Fibroblast of lung (primary cell): Measurements from ENCODE around the gene OTOL1.

Source experiments
- CTCF ChIP-seq, 2 donors: IDR thresholded peaks in 1 of 2; conservative IDR thresholded peaks in 1 of 2; 1 replicate in 1 of 2; 2 replicates in 1 of 2; pipeline ENCODE4 v1.5.1; 2011 to 2012; ENCODE audit warnings: low read length in 2 of 2, control low read depth in 1 of 2, inconsistent platforms in 1 of 2, low read depth in 1 of 2, mild to moderate bottlenecking in 1 of 2
- EZH2 ChIP-seq: IDR thresholded peaks from 2 replicates; pipeline ENCODE4 v1.5.1; 2012; ENCODE audit warnings: low read length, control low read depth, mild to moderate bottlenecking; ENCODE audit errors: missing control alignments

GRCh38 chr3:161551697-161552096 lies 55.1 kb downstream of the OTOL1 start:
- no peak for TF ChIP-seq CTCF (conservative IDR thresholded peaks at IDR 0.05 in 1 of 2, IDR thresholded peaks at IDR 0.05 in 1 of 2; ENCODE audit: low read depth in 1 of 2, low read length in 2 of 2)
- no peak for TF ChIP-seq EZH2
